Panc1 (cell line): ENCODE data around the gene CBX2.

Experiments used
- POLR2AphosphoS5 ChIP-seq: IDR thresholded peaks from 2 replicates; pipeline ENCODE4 v1.6.1; 2012; ENCODE audit warnings: mild to moderate bottlenecking, low read depth, low read length, moderate library complexity
- TCF7L2 ChIP-seq: IDR thresholded peaks from 2 replicates; pipeline ENCODE4 v1.6.1; 2011; ENCODE audit warnings: mild to moderate bottlenecking, low read depth, low read length, inconsistent platforms
- TF ChIP-seq, protein P1 (sequence below): fragments of 450-650 bp; IDR thresholded peaks from 2 replicates; pipeline ENCODE4 v1.5.1; 2017; ENCODE audit warnings: mild to moderate bottlenecking
- TF ChIP-seq, protein P2 (sequence below), 2 experiments: IDR thresholded peaks; 2 replicates each; pipeline ENCODE4 v1.6.1; 2011 to 2012; ENCODE audit warnings: low read depth in 2 of 2, control low read depth in 1 of 2, low read length in 1 of 2, mild to moderate bottlenecking in 1 of 2, moderate library complexity in 1 of 2; ENCODE audit not compliant: insufficient read depth in 1 of 2

- TF ChIP-seq, protein P1, sequence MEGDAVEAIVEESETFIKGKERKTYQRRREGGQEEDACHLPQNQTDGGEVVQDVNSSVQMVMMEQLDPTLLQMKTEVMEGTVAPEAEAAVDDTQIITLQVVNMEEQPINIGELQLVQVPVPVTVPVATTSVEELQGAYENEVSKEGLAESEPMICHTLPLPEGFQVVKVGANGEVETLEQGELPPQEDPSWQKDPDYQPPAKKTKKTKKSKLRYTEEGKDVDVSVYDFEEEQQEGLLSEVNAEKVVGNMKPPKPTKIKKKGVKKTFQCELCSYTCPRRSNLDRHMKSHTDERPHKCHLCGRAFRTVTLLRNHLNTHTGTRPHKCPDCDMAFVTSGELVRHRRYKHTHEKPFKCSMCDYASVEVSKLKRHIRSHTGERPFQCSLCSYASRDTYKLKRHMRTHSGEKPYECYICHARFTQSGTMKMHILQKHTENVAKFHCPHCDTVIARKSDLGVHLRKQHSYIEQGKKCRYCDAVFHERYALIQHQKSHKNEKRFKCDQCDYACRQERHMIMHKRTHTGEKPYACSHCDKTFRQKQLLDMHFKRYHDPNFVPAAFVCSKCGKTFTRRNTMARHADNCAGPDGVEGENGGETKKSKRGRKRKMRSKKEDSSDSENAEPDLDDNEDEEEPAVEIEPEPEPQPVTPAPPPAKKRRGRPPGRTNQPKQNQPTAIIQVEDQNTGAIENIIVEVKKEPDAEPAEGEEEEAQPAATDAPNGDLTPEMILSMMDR: no peak
- TF ChIP-seq, protein P2, sequence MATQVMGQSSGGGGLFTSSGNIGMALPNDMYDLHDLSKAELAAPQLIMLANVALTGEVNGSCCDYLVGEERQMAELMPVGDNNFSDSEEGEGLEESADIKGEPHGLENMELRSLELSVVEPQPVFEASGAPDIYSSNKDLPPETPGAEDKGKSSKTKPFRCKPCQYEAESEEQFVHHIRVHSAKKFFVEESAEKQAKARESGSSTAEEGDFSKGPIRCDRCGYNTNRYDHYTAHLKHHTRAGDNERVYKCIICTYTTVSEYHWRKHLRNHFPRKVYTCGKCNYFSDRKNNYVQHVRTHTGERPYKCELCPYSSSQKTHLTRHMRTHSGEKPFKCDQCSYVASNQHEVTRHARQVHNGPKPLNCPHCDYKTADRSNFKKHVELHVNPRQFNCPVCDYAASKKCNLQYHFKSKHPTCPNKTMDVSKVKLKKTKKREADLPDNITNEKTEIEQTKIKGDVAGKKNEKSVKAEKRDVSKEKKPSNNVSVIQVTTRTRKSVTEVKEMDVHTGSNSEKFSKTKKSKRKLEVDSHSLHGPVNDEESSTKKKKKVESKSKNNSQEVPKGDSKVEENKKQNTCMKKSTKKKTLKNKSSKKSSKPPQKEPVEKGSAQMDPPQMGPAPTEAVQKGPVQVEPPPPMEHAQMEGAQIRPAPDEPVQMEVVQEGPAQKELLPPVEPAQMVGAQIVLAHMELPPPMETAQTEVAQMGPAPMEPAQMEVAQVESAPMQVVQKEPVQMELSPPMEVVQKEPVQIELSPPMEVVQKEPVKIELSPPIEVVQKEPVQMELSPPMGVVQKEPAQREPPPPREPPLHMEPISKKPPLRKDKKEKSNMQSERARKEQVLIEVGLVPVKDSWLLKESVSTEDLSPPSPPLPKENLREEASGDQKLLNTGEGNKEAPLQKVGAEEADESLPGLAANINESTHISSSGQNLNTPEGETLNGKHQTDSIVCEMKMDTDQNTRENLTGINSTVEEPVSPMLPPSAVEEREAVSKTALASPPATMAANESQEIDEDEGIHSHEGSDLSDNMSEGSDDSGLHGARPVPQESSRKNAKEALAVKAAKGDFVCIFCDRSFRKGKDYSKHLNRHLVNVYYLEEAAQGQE (IDR thresholded peaks at IDR 0.05; ENCODE audit: insufficient read depth in 1 of 2, low read depth in 2 of 2, low read length in 1 of 2): no peak
- TF ChIP-seq POLR2AphosphoS5: no peak
- no peak for TF ChIP-seq TCF7L2
Measured at GRCh38 chr17:79757140-79757745, 20.7 kb upstream of the CBX2 start.
